Gastrocnemius medialis (tissue), 4 donors: ENCODE results near the gene MYMX.

Experiments used
- POLR2A ChIP-seq, 2 donors: fragments of 450-650 bp; IDR thresholded peaks; one replicate each; pipeline ENCODE4 v1.6.1; 2017; ENCODE audit warnings: antibody characterized with exemption in 2 of 2, mild to moderate bottlenecking in 2 of 2, moderate library complexity in 2 of 2
- TF ChIP-seq, protein P1 (sequence below), 5 experiments: fragments of 450-650 bp in 3 of 5; fragments of 200-600 bp in 2 of 5; sonication (generic) in 2 of 5; IDR thresholded peaks in 4 of 5; conservative IDR thresholded peaks in 1 of 5; 1 replicate in 4 of 5; 2 replicates in 1 of 5; pipeline ENCODE4 v1.5.1; 2016 to 2019; ENCODE audit warnings: antibody characterized with exemption in 5 of 5, mild to moderate bottlenecking in 3 of 5, moderate library complexity in 3 of 5

DNA sequence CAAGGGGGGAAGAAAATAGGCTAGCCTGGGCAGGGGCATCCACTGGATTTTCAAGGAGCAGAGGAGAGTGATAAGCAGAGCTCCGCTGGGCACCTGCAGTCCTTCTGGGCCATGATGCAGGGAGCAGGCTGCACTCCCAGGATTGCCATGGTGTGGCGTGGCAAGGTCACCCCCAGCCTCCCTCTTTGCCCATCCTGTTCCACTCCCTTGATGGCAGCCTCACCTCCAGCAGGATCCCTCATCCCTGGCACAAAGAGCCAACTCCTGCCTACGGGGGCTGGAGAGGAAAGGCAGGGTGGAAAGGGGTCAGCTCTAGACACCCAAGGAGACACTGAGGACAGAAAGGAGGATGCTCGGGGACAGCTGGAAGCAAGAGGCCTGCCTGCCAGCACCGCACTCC is 22.4 kb upstream of the MYMX start:
- TF ChIP-seq, protein P1, sequence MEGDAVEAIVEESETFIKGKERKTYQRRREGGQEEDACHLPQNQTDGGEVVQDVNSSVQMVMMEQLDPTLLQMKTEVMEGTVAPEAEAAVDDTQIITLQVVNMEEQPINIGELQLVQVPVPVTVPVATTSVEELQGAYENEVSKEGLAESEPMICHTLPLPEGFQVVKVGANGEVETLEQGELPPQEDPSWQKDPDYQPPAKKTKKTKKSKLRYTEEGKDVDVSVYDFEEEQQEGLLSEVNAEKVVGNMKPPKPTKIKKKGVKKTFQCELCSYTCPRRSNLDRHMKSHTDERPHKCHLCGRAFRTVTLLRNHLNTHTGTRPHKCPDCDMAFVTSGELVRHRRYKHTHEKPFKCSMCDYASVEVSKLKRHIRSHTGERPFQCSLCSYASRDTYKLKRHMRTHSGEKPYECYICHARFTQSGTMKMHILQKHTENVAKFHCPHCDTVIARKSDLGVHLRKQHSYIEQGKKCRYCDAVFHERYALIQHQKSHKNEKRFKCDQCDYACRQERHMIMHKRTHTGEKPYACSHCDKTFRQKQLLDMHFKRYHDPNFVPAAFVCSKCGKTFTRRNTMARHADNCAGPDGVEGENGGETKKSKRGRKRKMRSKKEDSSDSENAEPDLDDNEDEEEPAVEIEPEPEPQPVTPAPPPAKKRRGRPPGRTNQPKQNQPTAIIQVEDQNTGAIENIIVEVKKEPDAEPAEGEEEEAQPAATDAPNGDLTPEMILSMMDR (IDR thresholded peaks at IDR 0.05 in 4 of 5, conservative IDR thresholded peaks at IDR 0.05 in 1 of 5), result no peak
- TF ChIP-seq POLR2A (IDR thresholded peaks at IDR 0.05), result no peak
